Adrenal gland (tissue), 12 donors: ENCODE measurements around the gene FCN3. TPM values are rescaled to one million over a fixed set of nuclear protein-coding genes. Genes with fewer than 3 reads are reported as not detected.

Experiments used
- DNase-seq, 7 donors: peaks; one replicate each; pipeline ENCODE4 v3.0.0-alpha.2; 2019 to 2020
- H3K27ac ChIP-seq, 5 donors: fragments of 200-600 bp; sonication (generic) in 4 of 5; 1 replicate in 3 of 5; 2 replicates in 2 of 5; pipeline versions ENCODE4 v1.5.1 to v1.8.0; 2016 to 2020; ENCODE audit warnings: mild to moderate bottlenecking in 1 of 5
- H3K27me3 ChIP-seq: fragments of 200-600 bp; 2 replicates; pipeline ENCODE4 v1.8.0; 2021
- H3K36me3 ChIP-seq, 2 donors: fragments of 200-600 bp; replicated peaks in 1 of 2; 1 replicate in 1 of 2; 2 replicates in 1 of 2; pipeline versions ENCODE4 v1.5.1 to v1.8.0; 2018 to 2022
- H3K4me1 ChIP-seq, 2 donors: fragments of 200-600 bp; replicated peaks in 1 of 2; 1 replicate in 1 of 2; 2 replicates in 1 of 2; pipeline versions ENCODE4 v1.5.1 to v1.8.0; 2018 to 2021
- H3K4me3 ChIP-seq, 4 donors: fragments of 200-600 bp; sonication (generic) in 3 of 4; one replicate each; pipeline ENCODE4 v1.5.1; 2016 to 2018
- H3K9me3 ChIP-seq, 3 donors: fragments of 200-600 bp; sonication (generic) in 1 of 3; replicated peaks in 1 of 3; 1 replicate in 2 of 3; 2 replicates in 1 of 3; pipeline versions ENCODE4 v1.5.1 to v1.8.0; 2016 to 2021
- CTCF ChIP-seq, 6 experiments: fragments of 450-650 bp in 4 of 6; fragments of 200-600 bp in 2 of 6; sonication (generic) in 1 of 6; IDR thresholded peaks; 1 replicate in 5 of 6; 2 replicates in 1 of 6; pipeline versions ENCODE4 v1.5.1 to v1.8.0; 2016 to 2021; ENCODE audit warnings: antibody characterized with exemption in 6 of 6, mild to moderate bottlenecking in 2 of 6, moderate library complexity in 1 of 6
- POLR2A ChIP-seq, 2 donors: fragments of 450-650 bp; IDR thresholded peaks; one replicate each; pipeline ENCODE4 v1.6.1; 2017; ENCODE audit warnings: antibody characterized with exemption in 2 of 2, mild to moderate bottlenecking in 2 of 2, moderate library complexity in 1 of 2
- WGBS, 4 donors: extraction: QIAGEN DNeasy Blood & Tissue Kit in 2 of 4; methylation state at CpG; one replicate each; pipeline versions ENCODE4 v1.1.5 to v1.1.7; 2013 to 2017; 5-methylcytosine and 5-hydroxymethylcytosine counted together
- intact Hi-C, 2 donors: fragments of 100-400 bp; cut with DNase I; formaldehyde crosslinking; loops; one replicate each; pipeline versions ENCODE4 v1.14.1 to v1.15.0; 2022 to 2023
- polyA plus RNA-seq, 3 donors: library from polyadenylated mRNA; stranded (reverse); fragments of 200-250 nt in 2 of 3; fragments of 350-450 nt in 1 of 3; fragmentation: Illumina TruSeq in 1 of 3; extraction: RNeasy Lipid Tissue Mini Kit (QIAGEN cat#74804) in 1 of 3; gene quantifications; one replicate each; pipeline ENCODE4 v1.2.3, GENCODE V29; 2013 to 2014
- total RNA-seq, 9 donors: library from RNA; depleted of rRNA in 4 of 9; stranded (reverse); fragments of >200 nt in 4 of 9; fragments of 120-200 nt in 1 of 9; fragmentation: NEBNext Ultra II Directional in 1 of 9; extraction: Animal tissue kit (Norgen Biotek cat#: 25700) in 1 of 9; gene quantifications; one replicate each; pipeline versions ENCODE4 v1.1.0 to v1.2.4, GENCODE V29; 2013 to 2023
- donor health status: healthy with polysubstance abuse.
- donor health status: Bipolar disorder and iron deficiency.
- donor health status: DM: yes; HTN: yes; CAD: no.
- donor health status: DM: no; HTN: no; CAD: no.
- donor health status: DM: no; HTN: no; CAD: no.
- donor health status: DM: yes; HTN: yes; CAD: no.

FCN3 gene
- total and polyA plus RNA-seq, 12 donors, result 6.3 to 83.3 (median 32.0) TPM

GRCh38 chr1:27392778-27393635 lies 18.4 kb upstream of the FCN3 start:
- Histone ChIP-seq H3K4me3 (peak overlapping the region in 1 of 4 donors; percentile 60), H3K9me3 (no peaks in the 10 kb centered on the region), H3K4me1 (peaks cover 11 to 16% of the 10 kb centered on the region in 2 donors), H3K27ac (peak overlapping the region in 2 of 5 donors; percentile 57 to 76), H3K36me3 (no peaks in the 10 kb centered on the region), H3K27me3 (no peaks in the 10 kb centered on the region)
- DNase-seq, result no peak
- TF ChIP-seq POLR2A (IDR thresholded peaks at IDR 0.05) (no peak), CTCF (IDR thresholded peaks at IDR 0.05) (peak in 3 of 6 experiments; percentile 7 to 22 (median 7))
- WGBS, 4 donors, result 35 to 43% (median 40%) methylated on average over 8 to 30 of the region's 30 CpGs
- intact Hi-C loops, result loop anchor here (5.0 to 10.0 kb wide), 3 partner anchors 36 to 272 kb away; no protein-coding TSS in a partner anchor

GRCh38 chr1:27392096-27392777 lies 17.6 kb upstream of the FCN3 start, which contains the start of gene GPR3:
TSS of gene GPR3 (plus strand) at chr1:27392622. CDS start at chr1:27393799, 1,177 bp downstream.
- H3K4me3 ChIP-seq, result peak within 1 kb of the TSS in 1 of 4 donors; percentile 60
- intact Hi-C loops, result loop anchor here (5.0 to 10.0 kb wide), 3 partner anchors 35 to 273 kb away; no protein-coding TSS in a partner anchor
- TF ChIP-seq CTCF (IDR thresholded peaks at IDR 0.05) (peak in 4 of 6 experiments; percentile 24 to 39 (median 36)), POLR2A (IDR thresholded peaks at IDR 0.05) (peak in 1 of 2 donors; percentile 31)
- no peaks in the 10 kb centered on the region for H3K27me3 ChIP-seq
- peaks cover 11 to 16% of the 10 kb centered on the region in 2 donors for H3K4me1 ChIP-seq
- 1 to 14% (median 4%) methylated on average over 8 to 69 of the region's 69 CpGs for WGBS, 4 donors
- H3K9me3 ChIP-seq, result no peaks in the 10 kb centered on the region
- no peaks in the 10 kb centered on the region for H3K36me3 ChIP-seq
- peak; percentile 87 to 96 (median 93) for DNase-seq
- H3K27ac ChIP-seq, result peak within 1 kb of the TSS in 3 of 5 donors; percentile 14 to 76 (median 57)

- Histone ChIP-seq H3K36me3 (no peaks in the 10 kb centered on the region), H3K4me3 (peak overlapping the region in 1 of 4 donors; percentile 60), H3K4me1 (peaks cover 11 to 16% of the 10 kb centered on the region in 2 donors), H3K27me3 (no peaks in the 10 kb centered on the region), H3K9me3 (no peaks in the 10 kb centered on the region), H3K27ac (peak overlapping the region in 3 of 5 donors; percentile 14 to 63 (median 40))
- peak in 5 of 7 donors; percentile 59 to 88 (median 63) for DNase-seq
- 8 to 16% (median 11%) methylated on average over 7 to 13 of the region's 13 CpGs for WGBS, 4 donors
- intact Hi-C loops, result loop anchor here (5.0 to 10.0 kb wide), 3 partner anchors 34 to 273 kb away; no protein-coding TSS in a partner anchor
- no peak for TF ChIP-seq CTCF (IDR thresholded peaks at IDR 0.05)
- no peak for TF ChIP-seq POLR2A (IDR thresholded peaks at IDR 0.05)
These were observed 17.0 kb upstream of the FCN3 start for GRCh38 chr1:27391511-27392095.
